K562 (cell line): ENCODE results near the gene RIMKLB. TPM values are rescaled to one million over a fixed set of nuclear protein-coding genes. Genes with fewer than 3 reads are reported as not detected.

Experiments
- ATAC-seq: fragments of 200-7000 bp; cut with Tn5 transposase; 3 replicates; pipeline ENCODE4 v1.9.1; 2020; ENCODE audit warnings: moderate library complexity
- BruUV-seq: library from RNA; stranded (reverse); fragments of 400-500 nt; replicated peaks from 2 replicates; lab custom pipeline; 2021; lab: Mats Ljungman, UMichigan
- CTCF ChIA-PET: fragments of 300-600 bp; formaldehyde crosslinking; extraction: SDS; loops from one replicate; lab custom pipeline; 2021; ENCODE audit warnings: low intra/inter-chr PET ratio; lab: Yijun Ruan, JAX
- POLR2A ChIA-PET: fragments of 300-600, 350-650 bp; sonication (Branson Sonifier 250); formaldehyde crosslinking; extraction: SDS; loops from one replicate; lab custom pipeline; 2021; ENCODE audit warnings: antibody characterized with exemption, inconsistent platforms; lab: Yijun Ruan, JAX
- DNase-seq, 4 experiments: peaks; one replicate each; pipeline versions ENCODE4 v3.0.0 to v3.0.0-alpha.2; 2011 to 2018; ENCODE audit warnings: low spot score in 3 of 4, mixed read lengths in 3 of 4; ENCODE audit errors: extremely low read depth in 1 of 4
- FAIRE-seq: peaks from 2 replicates; lab custom pipeline; 2011; peaks lifted over from hg19 to GRCh38; lab: Jason Lieb, UNC
- H2AFZ ChIP-seq: 2 replicates; pipeline ENCODE4 v1.6.0; 2011; ENCODE audit warnings: low read depth, low read length, control low read depth, inconsistent platforms
- H3K27ac ChIP-seq: fragments of 200-600 bp; 3 replicates; pipeline ENCODE4 v1.8.0; 2011; ENCODE audit warnings: low read depth, mild to moderate bottlenecking, control low read depth, inconsistent platforms, low read length, moderate library complexity, mixed read lengths; ENCODE audit errors: extremely low read depth
- H3K27me3 ChIP-seq, 2 experiments: fragments of 300-600 bp in 1 of 2; 2 replicates in 1 of 2; 3 replicates in 1 of 2; pipeline versions ENCODE4 v1.6.0 to v1.8.0; 2011; ENCODE audit warnings: inconsistent platforms in 2 of 2, low read length in 2 of 2, mild to moderate bottlenecking in 1 of 2, mixed read lengths in 1 of 2, moderate library complexity in 1 of 2; ENCODE audit not compliant: control insufficient read depth in 2 of 2, insufficient read depth in 2 of 2
- H3K36me3 ChIP-seq: fragments of 300-600 bp; 3 replicates; pipeline ENCODE4 v1.8.0; 2011; ENCODE audit warnings: mild to moderate bottlenecking, low read length, inconsistent platforms; ENCODE audit not compliant: control insufficient read depth, insufficient read depth
- H3K4me1 ChIP-seq, 2 experiments: fragments of 200-600 bp in 1 of 2; replicated peaks in 1 of 2; 2 replicates in 1 of 2; 3 replicates in 1 of 2; pipeline versions ENCODE4 v1.5.1 to v1.8.0; 2011; ENCODE audit warnings: inconsistent platforms in 2 of 2, low read length in 2 of 2, mild to moderate bottlenecking in 1 of 2, mixed read lengths in 1 of 2, moderate library complexity in 1 of 2; ENCODE audit not compliant: control insufficient read depth in 2 of 2, insufficient read depth in 2 of 2
- H3K4me2 ChIP-seq: 2 replicates; pipeline ENCODE4 v1.6.1; 2011; ENCODE audit warnings: low read length, control low read depth, inconsistent platforms, mixed read lengths; ENCODE audit not compliant: insufficient read depth
- H3K4me3 ChIP-seq: fragments of 200-600 bp; sonication (generic), shearing (Covaris generic); 2 replicates; pipeline ENCODE4 v1.5.1; 2016; ENCODE audit warnings: control low read depth, inconsistent platforms
- H3K79me2 ChIP-seq: fragments of 200-600 bp; 3 replicates; pipeline ENCODE4 v1.8.0; 2011; ENCODE audit warnings: low read length, inconsistent platforms; ENCODE audit not compliant: control insufficient read depth, insufficient read depth
- H3K9ac ChIP-seq, 2 experiments: 2 replicates each; pipeline versions ENCODE4 v1.6.0 to v1.6.1; 2011; ENCODE audit warnings: low read depth in 2 of 2, low read length in 2 of 2, control low read depth in 1 of 2, inconsistent platforms in 1 of 2, mild to moderate bottlenecking in 1 of 2, mixed read lengths in 1 of 2; ENCODE audit not compliant: insufficient read depth in 1 of 2
- H3K9me1 ChIP-seq: one replicate; pipeline ENCODE4 v1.6.0; 2011; ENCODE audit warnings: inconsistent platforms, mild to moderate bottlenecking, low read length, moderate library complexity; ENCODE audit not compliant: control insufficient read depth, insufficient read depth
- H3K9me3 ChIP-seq: replicated peaks from 2 replicates; pipeline ENCODE4 v1.5.1; 2011; ENCODE audit warnings: low read depth, low read length, inconsistent platforms; ENCODE audit not compliant: control insufficient read depth, insufficient read depth
- H4K20me1 ChIP-seq: replicated peaks from 2 replicates; pipeline ENCODE4 v1.6.1; 2011; ENCODE audit warnings: low read length, inconsistent platforms, mixed read lengths; ENCODE audit not compliant: control insufficient read depth, insufficient read depth
- CEBPG ChIP-seq, 3 experiments: fragments of 200-800 bp in 1 of 3; sonication (Bioruptor generic) in 1 of 3; sonication (generic) in 1 of 3; formaldehyde crosslinking in 1 of 3; IDR thresholded peaks in 2 of 3; conservative IDR thresholded peaks in 1 of 3; 2 replicates each; pipeline versions ENCODE4 v1.6.1 to v1.8.0; 2016 to 2022; ENCODE audit warnings: missing compliant biosample characterization in 2 of 3, missing genetic modification characterization in 2 of 3, mild to moderate bottlenecking in 1 of 3, missing genetic modification reagents in 1 of 3
- HNRNPK ChIP-seq: fragments of 200-400 bp; formaldehyde crosslinking; IDR thresholded peaks from one replicate; pipeline ENCODE4 v1.6.1; 2018; ENCODE audit warnings: mild to moderate bottlenecking, low read depth, low read length; ENCODE audit not compliant: poor library complexity, severe bottlenecking
- TSC22D4 ChIP-seq: fragments of 450-650 bp; IDR thresholded peaks from 2 replicates; pipeline ENCODE4 v1.6.1; 2016; ENCODE audit warnings: missing genetic modification characterization, missing biosample characterization, control low read depth
- ZBTB17 ChIP-seq: fragments of 450-650 bp; formaldehyde crosslinking; IDR thresholded peaks from 2 replicates; pipeline ENCODE4 v1.4.0; 2020; ENCODE audit warnings: mild to moderate bottlenecking
- ZNF282 ChIP-seq: sonication (generic); formaldehyde crosslinking; IDR thresholded peaks from 2 replicates; pipeline ENCODE4 v1.8.1; 2023; ENCODE audit warnings: missing genetic modification reagents
- WGBS: fragments of 100-300 bp; shearing (Covaris generic); methylation state at CpG from one replicate; pipeline ENCODE4 v1.1.6; 2016; ENCODE audit warnings: low coverage, mixed read lengths; ENCODE audit not compliant: insufficient coverage; ENCODE audit errors: missing lambda C conversion rate; 5-methylcytosine and 5-hydroxymethylcytosine counted together
- in situ Hi-C: fragments of 300-500 bp; cut with MboI; formaldehyde crosslinking; loops from 4 replicates; pipeline ENCODE4 v1.15.0; 2018; ENCODE audit warnings: inconsistent platforms, mixed read lengths
- intact Hi-C: fragments of 100-400 bp; cut with micrococcal nuclease; formaldehyde crosslinking; loops from 2 replicates; pipeline ENCODE4 v1.14.2; 2022
- polyA plus RNA-seq, 8 experiments: library from polyadenylated mRNA; depleted of rRNA in 4 of 8; stranded (reverse) in 5 of 8; unstranded in 3 of 8; fragments of >200 nt; fragmentation: Nextera tagmentation in 2 of 8; fragmentation: Illumina TruSeq in 1 of 8; extraction: Ambion mirVana in 2 of 8; extraction: Trizol in 1 of 8; gene quantifications; 2 replicates each; pipeline versions ENCODE4 v1.2.1 to v1.2.3, GENCODE V29; 2011 to 2014; ENCODE audit warnings: inconsistent platforms in 1 of 8, missing spikeins in 1 of 8
- total RNA-seq, 7 experiments: library from RNA; depleted of rRNA in 6 of 7; stranded (reverse); fragments of >200 nt in 6 of 7; fragmentation: Illumina TruSeq in 2 of 7; extraction: Trizol in 2 of 7; gene quantifications; 2 replicates each; pipeline versions ENCODE4 v1.2.1 to v1.2.3, GENCODE V29; 2011 to 2021; ENCODE audit warnings: low replicate concordance in 1 of 7
- TF ChIP-seq, protein P1 (sequence below): sonication (generic); formaldehyde crosslinking; IDR thresholded peaks from 2 replicates; pipeline ENCODE4 v1.8.1; 2023; ENCODE audit warnings: mild to moderate bottlenecking, missing genetic modification reagents
- TF ChIP-seq, protein P2 (sequence below), 2 experiments: fragments of 450-650 bp in 1 of 2; sonication (generic) in 1 of 2; formaldehyde crosslinking in 1 of 2; IDR thresholded peaks in 1 of 2; conservative IDR thresholded peaks in 1 of 2; 2 replicates each; pipeline versions ENCODE4 v1.6.1 to v1.8.1; 2016 to 2023; ENCODE audit warnings: mild to moderate bottlenecking in 2 of 2, moderate library complexity in 2 of 2, inconsistent platforms in 1 of 2, missing genetic modification reagents in 1 of 2
- TF ChIP-seq, protein P3 (sequence below): sonication (generic); formaldehyde crosslinking; IDR thresholded peaks from 2 replicates; pipeline ENCODE4 v1.8.1; 2023; ENCODE audit warnings: mild to moderate bottlenecking, missing genetic modification reagents, moderate library complexity

The RIMKLB gene
- total and polyA plus RNA-seq, 9 of the 15 experiments (the other 6 are each of a cell fraction or from before 2014, with no cell fraction given), result 6.5 to 22.8 (median 17.2) TPM

DNA sequence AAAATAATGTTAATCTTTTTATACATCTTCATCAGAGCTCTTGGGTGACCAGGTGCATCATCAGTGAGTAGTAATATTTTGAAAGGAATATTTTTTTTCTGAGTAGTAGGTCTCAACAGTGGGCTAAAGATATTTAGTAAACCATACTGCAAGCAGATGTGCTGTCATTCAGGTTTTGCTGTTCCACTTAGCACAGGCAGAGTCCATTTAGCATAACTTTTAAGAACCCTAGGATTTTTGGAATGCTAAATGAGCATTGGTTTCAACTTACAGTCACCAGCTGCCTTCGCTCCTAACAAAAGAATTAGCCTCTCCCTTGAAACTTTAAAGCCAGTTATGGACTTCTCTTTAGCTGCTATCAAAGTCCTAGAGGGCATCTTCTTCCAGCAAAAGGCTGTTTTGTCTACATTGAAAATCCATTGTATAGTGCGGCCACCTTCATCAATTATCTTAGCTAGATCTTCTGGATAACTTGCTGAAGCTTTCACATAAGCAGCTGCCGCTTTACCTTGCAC, 24.6 kb downstream of the RIMKLB start:
- no peak overlapping the region for H3K27ac ChIP-seq
- no peak overlapping the region for H3K9ac ChIP-seq
- no peaks in the 10 kb centered on the region; a peak in 1 of 5 replicates for H3K4me1 ChIP-seq
- peaks cover 43% of the 10 kb centered on the region; the same call in 2 of the 3 replicates for H3K36me3 ChIP-seq
- CTCF ChIA-PET, result no interaction called here
- intact Hi-C loops, result no loop called here
- H2AFZ ChIP-seq, result no peak overlapping the region
- POLR2A ChIA-PET, result interaction anchor here (0.9 kb wide), 1 partner anchor 18 kb away, joined by 4 read pairs; no protein-coding TSS in a partner anchor
- peaks cover 3% of the 10 kb centered on the region for H3K9me1 ChIP-seq
- 90% methylated on average over 3 of the region's 3 CpGs for WGBS
- ATAC-seq (no peak), FAIRE-seq (no peak), DNase-seq (no peak)
- TF ChIP-seq ZNF282 (CRISPR knock-in tag), result no peak
- TF ChIP-seq HNRNPK, result no peak
- TF ChIP-seq TSC22D4, result no peak
- in situ Hi-C loops, result no loop called here
- H3K9me3 ChIP-seq, result no peaks in the 10 kb centered on the region
- no peaks in the 10 kb centered on the region for H3K27me3 ChIP-seq
- H3K4me3 ChIP-seq, result no peak overlapping the region
- peaks cover 6% of the 10 kb centered on the region; the same call in 2 of the 3 replicates for H3K79me2 ChIP-seq
- no peaks in the 10 kb centered on the region for H4K20me1 ChIP-seq
- no peak overlapping the region for H3K4me2 ChIP-seq
- BruUV-seq, result no TSS peak

DNA sequence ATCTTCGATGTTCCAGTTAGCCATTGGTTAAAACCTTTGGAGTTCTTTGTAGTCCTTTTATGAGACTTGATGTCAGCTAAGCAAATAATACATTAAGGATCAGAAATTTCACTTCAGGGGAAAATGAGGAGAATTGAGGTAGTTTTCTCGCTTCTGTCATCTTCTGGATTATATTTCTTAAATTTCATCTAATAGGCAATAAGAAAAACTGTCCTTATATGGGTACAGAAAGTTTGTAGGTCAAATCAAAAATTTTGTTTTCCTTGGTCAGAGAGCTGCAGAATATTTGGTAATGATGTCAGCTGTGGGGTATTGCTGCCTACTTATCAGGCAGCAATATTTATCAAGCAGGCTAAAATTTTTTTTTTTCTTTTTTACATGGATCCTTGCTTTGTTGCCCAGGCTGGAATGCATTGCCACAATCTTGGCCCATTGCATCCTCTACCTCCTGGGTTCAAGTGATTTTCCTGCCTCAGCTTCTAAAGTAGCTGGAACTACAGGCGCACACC, 37.1 kb downstream of the RIMKLB start:
- WGBS, result 90% methylated on average over 3 of the region's 3 CpGs
- Histone ChIP-seq H3K79me2 (peaks cover 22% of the 10 kb centered on the region), H3K27me3 (no peaks in the 10 kb centered on the region), H2AFZ (no peak overlapping the region), H3K9me1 (no peaks in the 10 kb centered on the region), H3K4me3 (no peak overlapping the region), H3K9ac (no peak overlapping the region), H3K36me3 (no peaks in the 10 kb centered on the region), H4K20me1 (no peaks in the 10 kb centered on the region), H3K4me1 (no peaks in the 10 kb centered on the region), H3K4me2 (no peak overlapping the region), H3K27ac (no peak overlapping the region), H3K9me3 (no peaks in the 10 kb centered on the region)
- no peak for DNase-seq
- ChIA-PET CTCF (no interaction called here), POLR2A (no interaction called here)
- no TSS peak for BruUV-seq
- no peak for ATAC-seq
- intact Hi-C loops, result no loop called here
- no peak for FAIRE-seq
- in situ Hi-C loops, result no loop called here
- TF ChIP-seq CEBPG (CRISPR knock-in tag; IDR thresholded peaks at IDR 0.05) (no peak), CEBPG (tag; conservative IDR thresholded peaks at IDR 0.05 in 1 of 2, IDR thresholded peaks at IDR 0.05 in 1 of 2) (no peak), ZBTB17 (CRISPR knock-in tag) (no peak)
- TF ChIP-seq, protein P1, sequence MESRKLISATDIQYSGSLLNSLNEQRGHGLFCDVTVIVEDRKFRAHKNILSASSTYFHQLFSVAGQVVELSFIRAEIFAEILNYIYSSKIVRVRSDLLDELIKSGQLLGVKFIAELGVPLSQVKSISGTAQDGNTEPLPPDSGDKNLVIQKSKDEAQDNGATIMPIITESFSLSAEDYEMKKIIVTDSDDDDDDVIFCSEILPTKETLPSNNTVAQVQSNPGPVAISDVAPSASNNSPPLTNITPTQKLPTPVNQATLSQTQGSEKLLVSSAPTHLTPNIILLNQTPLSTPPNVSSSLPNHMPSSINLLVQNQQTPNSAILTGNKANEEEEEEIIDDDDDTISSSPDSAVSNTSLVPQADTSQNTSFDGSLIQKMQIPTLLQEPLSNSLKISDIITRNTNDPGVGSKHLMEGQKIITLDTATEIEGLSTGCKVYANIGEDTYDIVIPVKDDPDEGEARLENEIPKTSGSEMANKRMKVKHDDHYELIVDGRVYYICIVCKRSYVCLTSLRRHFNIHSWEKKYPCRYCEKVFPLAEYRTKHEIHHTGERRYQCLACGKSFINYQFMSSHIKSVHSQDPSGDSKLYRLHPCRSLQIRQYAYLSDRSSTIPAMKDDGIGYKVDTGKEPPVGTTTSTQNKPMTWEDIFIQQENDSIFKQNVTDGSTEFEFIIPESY, result no peak
- TF ChIP-seq, protein P2, sequence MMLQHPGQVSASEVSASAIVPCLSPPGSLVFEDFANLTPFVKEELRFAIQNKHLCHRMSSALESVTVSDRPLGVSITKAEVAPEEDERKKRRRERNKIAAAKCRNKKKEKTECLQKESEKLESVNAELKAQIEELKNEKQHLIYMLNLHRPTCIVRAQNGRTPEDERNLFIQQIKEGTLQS (IDR thresholded peaks at IDR 0.05), result no peak
- TF ChIP-seq, protein P2 (CRISPR knock-in tag; conservative IDR thresholded peaks at IDR 0.05), result no peak
- TF ChIP-seq, protein P3, sequence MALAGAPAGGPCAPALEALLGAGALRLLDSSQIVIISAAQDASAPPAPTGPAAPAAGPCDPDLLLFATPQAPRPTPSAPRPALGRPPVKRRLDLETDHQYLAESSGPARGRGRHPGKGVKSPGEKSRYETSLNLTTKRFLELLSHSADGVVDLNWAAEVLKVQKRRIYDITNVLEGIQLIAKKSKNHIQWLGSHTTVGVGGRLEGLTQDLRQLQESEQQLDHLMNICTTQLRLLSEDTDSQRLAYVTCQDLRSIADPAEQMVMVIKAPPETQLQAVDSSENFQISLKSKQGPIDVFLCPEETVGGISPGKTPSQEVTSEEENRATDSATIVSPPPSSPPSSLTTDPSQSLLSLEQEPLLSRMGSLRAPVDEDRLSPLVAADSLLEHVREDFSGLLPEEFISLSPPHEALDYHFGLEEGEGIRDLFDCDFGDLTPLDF, result no peak
